K562 (cell line): Measurements from ENCODE around the gene RASIP1. TPM values are rescaled to one million over a fixed set of nuclear protein-coding genes. Genes with fewer than 3 reads are reported as not detected.

Experiments
- FOXA3 ChIP-seq, 2 experiments: fragments of 450-650 bp in 1 of 2; sonication (generic) in 1 of 2; formaldehyde crosslinking; IDR thresholded peaks in 1 of 2; conservative IDR thresholded peaks in 1 of 2; 2 replicates each; pipeline versions ENCODE4 v1.4.0 to v1.8.0; 2020 to 2022; ENCODE audit warnings: mild to moderate bottlenecking in 2 of 2, missing genetic modification reagents in 1 of 2
- FOXJ3 ChIP-seq: sonication (generic); formaldehyde crosslinking; IDR thresholded peaks from 2 replicates; pipeline ENCODE4 v1.4.0; 2020; ENCODE audit warnings: mild to moderate bottlenecking, missing genetic modification reagents
- RCOR1 ChIP-seq, 2 experiments: IDR thresholded peaks; 2 replicates each; pipeline ENCODE4 v1.6.1; 2012; ENCODE audit warnings: low read depth in 2 of 2, low read length in 2 of 2, borderline replicate concordance in 1 of 2, improper control_type of control experiment in 1 of 2
- SMAD2 ChIP-seq: fragments of 150-350 bp; IDR thresholded peaks from 2 replicates; pipeline ENCODE4 v1.6.1; 2014; ENCODE audit warnings: low read depth, mild to moderate bottlenecking, low read length
- TCF7 ChIP-seq: sonication (generic); IDR thresholded peaks from 2 replicates; pipeline ENCODE4 v1.6.1; 2016; ENCODE audit warnings: antibody characterized with exemption, borderline replicate concordance
- TEAD1 ChIP-seq, 2 experiments: fragments of 450-650 bp in 1 of 2; sonication (generic) in 1 of 2; formaldehyde crosslinking; IDR thresholded peaks; 2 replicates each; pipeline versions ENCODE4 v1.4.0 to v1.8.0; 2020 to 2022; ENCODE audit warnings: mild to moderate bottlenecking in 2 of 2, missing genetic modification reagents in 1 of 2
- ZFX ChIP-seq: sonication (generic); formaldehyde crosslinking; IDR thresholded peaks from 2 replicates; pipeline ENCODE4 v1.8.0; 2022; ENCODE audit warnings: mild to moderate bottlenecking, missing genetic modification reagents, moderate library complexity
- polyA plus RNA-seq, 8 experiments: library from polyadenylated mRNA; depleted of rRNA in 4 of 8; stranded (reverse) in 5 of 8; unstranded in 3 of 8; fragments of >200 nt; fragmentation: Nextera tagmentation in 2 of 8; fragmentation: Illumina TruSeq in 1 of 8; extraction: Ambion mirVana in 2 of 8; extraction: Trizol in 1 of 8; gene quantifications; 2 replicates each; pipeline versions ENCODE4 v1.2.1 to v1.2.3, GENCODE V29; 2011 to 2014; ENCODE audit warnings: inconsistent platforms in 1 of 8, missing spikeins in 1 of 8
- total RNA-seq, 7 experiments: library from RNA; depleted of rRNA in 6 of 7; stranded (reverse); fragments of >200 nt in 6 of 7; fragmentation: Illumina TruSeq in 2 of 7; extraction: Trizol in 2 of 7; gene quantifications; 2 replicates each; pipeline versions ENCODE4 v1.2.1 to v1.2.3, GENCODE V29; 2011 to 2021; ENCODE audit warnings: low replicate concordance in 1 of 7
- TF ChIP-seq, protein P1 (sequence below), 2 experiments: fragments of 450-650 bp; formaldehyde crosslinking in 1 of 2; IDR thresholded peaks; 2 replicates each; pipeline versions ENCODE4 v1.4.0 to v1.6.1; 2014 to 2020; ENCODE audit warnings: mild to moderate bottlenecking in 2 of 2, borderline replicate concordance in 1 of 2, low read depth in 1 of 2
- TF ChIP-seq, protein P2 (sequence below): fragments of 250-450 bp; sonication (Bioruptor Pico); IDR thresholded peaks from 2 replicates; pipeline ENCODE4 v1.5.0; 2021
- TF ChIP-seq, protein P3 (sequence below), 2 experiments: IDR thresholded peaks; 2 replicates each; pipeline ENCODE4 v1.6.1; 2012; ENCODE audit warnings: improper control_type of control experiment in 2 of 2, low read depth in 2 of 2, low read length in 2 of 2, borderline replicate concordance in 1 of 2
- TF ChIP-seq, protein P4 (sequence below): conservative IDR thresholded peaks from 2 replicates; pipeline ENCODE4 v1.6.1; 2011; ENCODE audit warnings: low read depth, mild to moderate bottlenecking, low read length; ENCODE audit not compliant: control insufficient read depth

The RASIP1 gene
- total and polyA plus RNA-seq, 9 of the 15 experiments (the other 6 are each of a cell fraction or from before 2014, with no cell fraction given) = 0.20 to 4.7 (median 1.5) TPM

DNA sequence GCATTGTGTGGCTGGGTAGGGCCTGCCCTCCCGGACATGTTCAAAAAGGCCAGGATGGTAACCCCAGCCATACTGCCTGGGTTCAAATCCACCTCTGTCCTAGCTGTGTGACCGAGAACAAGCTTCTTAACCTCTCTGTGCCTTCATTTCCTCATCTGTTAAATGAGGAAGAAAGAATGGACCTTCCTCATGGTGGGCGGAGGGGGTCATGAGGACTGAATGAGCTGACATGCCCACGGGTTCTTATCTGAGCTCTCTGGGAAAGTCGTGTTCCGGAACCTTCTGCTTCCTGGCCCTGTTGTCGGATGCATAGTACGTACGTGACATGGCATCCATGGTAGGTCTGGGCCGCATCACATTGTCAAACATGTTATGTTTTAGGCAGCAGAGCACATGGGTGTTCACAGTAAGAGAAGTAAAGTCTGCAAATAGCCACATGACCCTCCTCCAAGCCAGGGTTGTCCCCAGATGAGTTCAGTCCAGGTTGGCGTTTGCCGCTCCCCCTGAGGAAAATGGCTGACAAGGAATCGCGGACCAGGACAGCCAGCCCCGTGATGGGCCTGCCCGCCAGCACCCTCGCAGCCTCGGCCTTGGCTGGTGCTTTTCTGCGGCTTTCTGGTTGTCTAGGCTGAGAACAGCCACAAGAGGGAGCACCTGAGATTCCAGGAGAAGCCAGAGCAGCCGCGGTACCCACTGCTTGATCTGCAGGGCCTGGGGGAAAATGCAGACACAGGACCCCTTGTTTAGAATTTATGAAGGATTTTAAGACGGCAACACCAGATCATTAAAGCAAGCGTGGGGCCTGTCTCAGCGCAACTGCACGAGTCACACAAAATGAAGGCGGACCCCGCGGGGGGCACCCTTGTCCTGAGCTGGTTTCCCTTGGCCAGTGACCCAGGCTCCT is 65.2 kb downstream of the RASIP1 start (continued):
- TF ChIP-seq, protein P1, sequence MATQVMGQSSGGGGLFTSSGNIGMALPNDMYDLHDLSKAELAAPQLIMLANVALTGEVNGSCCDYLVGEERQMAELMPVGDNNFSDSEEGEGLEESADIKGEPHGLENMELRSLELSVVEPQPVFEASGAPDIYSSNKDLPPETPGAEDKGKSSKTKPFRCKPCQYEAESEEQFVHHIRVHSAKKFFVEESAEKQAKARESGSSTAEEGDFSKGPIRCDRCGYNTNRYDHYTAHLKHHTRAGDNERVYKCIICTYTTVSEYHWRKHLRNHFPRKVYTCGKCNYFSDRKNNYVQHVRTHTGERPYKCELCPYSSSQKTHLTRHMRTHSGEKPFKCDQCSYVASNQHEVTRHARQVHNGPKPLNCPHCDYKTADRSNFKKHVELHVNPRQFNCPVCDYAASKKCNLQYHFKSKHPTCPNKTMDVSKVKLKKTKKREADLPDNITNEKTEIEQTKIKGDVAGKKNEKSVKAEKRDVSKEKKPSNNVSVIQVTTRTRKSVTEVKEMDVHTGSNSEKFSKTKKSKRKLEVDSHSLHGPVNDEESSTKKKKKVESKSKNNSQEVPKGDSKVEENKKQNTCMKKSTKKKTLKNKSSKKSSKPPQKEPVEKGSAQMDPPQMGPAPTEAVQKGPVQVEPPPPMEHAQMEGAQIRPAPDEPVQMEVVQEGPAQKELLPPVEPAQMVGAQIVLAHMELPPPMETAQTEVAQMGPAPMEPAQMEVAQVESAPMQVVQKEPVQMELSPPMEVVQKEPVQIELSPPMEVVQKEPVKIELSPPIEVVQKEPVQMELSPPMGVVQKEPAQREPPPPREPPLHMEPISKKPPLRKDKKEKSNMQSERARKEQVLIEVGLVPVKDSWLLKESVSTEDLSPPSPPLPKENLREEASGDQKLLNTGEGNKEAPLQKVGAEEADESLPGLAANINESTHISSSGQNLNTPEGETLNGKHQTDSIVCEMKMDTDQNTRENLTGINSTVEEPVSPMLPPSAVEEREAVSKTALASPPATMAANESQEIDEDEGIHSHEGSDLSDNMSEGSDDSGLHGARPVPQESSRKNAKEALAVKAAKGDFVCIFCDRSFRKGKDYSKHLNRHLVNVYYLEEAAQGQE (IDR thresholded peaks at IDR 0.05; ENCODE audit: borderline replicate concordance) = peak; percentile 85
- TF ChIP-seq, protein P1 (CRISPR knock-in tag; IDR thresholded peaks at IDR 0.05; ENCODE audit: low read depth) = no peak
- TF ChIP-seq, protein P2, sequence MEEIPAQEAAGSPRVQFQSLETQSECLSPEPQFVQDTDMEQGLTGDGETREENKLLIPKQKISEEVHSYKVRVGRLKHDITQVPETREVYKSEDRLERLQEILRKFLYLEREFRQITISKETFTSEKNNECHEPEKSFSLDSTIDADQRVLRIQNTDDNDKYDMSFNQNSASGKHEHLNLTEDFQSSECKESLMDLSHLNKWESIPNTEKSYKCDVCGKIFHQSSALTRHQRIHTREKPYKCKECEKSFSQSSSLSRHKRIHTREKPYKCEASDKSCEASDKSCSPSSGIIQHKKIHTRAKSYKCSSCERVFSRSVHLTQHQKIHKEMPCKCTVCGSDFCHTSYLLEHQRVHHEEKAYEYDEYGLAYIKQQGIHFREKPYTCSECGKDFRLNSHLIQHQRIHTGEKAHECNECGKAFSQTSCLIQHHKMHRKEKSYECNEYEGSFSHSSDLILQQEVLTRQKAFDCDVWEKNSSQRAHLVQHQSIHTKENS = no peak
- TF ChIP-seq TEAD1 (CRISPR knock-in tag; IDR thresholded peaks at IDR 0.05) (peak in 1 of 2 experiments; percentile 93; a peak in 2 of 4 replicates), TCF7 (no peak), RCOR1 (IDR thresholded peaks at IDR 0.05; ENCODE audit: borderline replicate concordance in 1 of 2, low read depth in 2 of 2, low read length in 2 of 2) (peak in 1 of 2 experiments; percentile 42; a peak in 1 of 4 replicates), FOXJ3 (CRISPR knock-in tag) (no peak), FOXA3 (CRISPR knock-in tag; conservative IDR thresholded peaks at IDR 0.05 in 1 of 2, IDR thresholded peaks at IDR 0.05 in 1 of 2) (0 out of 4 replicates have a peak, but pooled peaks of 1 of the 2 experiments have one; percentile 29), ZFX (peak; percentile 52), SMAD2 (no peak)
- TF ChIP-seq, protein P3, sequence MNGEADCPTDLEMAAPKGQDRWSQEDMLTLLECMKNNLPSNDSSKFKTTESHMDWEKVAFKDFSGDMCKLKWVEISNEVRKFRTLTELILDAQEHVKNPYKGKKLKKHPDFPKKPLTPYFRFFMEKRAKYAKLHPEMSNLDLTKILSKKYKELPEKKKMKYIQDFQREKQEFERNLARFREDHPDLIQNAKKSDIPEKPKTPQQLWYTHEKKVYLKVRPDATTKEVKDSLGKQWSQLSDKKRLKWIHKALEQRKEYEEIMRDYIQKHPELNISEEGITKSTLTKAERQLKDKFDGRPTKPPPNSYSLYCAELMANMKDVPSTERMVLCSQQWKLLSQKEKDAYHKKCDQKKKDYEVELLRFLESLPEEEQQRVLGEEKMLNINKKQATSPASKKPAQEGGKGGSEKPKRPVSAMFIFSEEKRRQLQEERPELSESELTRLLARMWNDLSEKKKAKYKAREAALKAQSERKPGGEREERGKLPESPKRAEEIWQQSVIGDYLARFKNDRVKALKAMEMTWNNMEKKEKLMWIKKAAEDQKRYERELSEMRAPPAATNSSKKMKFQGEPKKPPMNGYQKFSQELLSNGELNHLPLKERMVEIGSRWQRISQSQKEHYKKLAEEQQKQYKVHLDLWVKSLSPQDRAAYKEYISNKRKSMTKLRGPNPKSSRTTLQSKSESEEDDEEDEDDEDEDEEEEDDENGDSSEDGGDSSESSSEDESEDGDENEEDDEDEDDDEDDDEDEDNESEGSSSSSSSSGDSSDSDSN (IDR thresholded peaks at IDR 0.05; ENCODE audit: borderline replicate concordance in 1 of 2, low read depth in 2 of 2, low read length in 2 of 2) = peak; percentile 65 to 86; a peak in 2 of 4 replicates
- TF ChIP-seq, protein P4, sequence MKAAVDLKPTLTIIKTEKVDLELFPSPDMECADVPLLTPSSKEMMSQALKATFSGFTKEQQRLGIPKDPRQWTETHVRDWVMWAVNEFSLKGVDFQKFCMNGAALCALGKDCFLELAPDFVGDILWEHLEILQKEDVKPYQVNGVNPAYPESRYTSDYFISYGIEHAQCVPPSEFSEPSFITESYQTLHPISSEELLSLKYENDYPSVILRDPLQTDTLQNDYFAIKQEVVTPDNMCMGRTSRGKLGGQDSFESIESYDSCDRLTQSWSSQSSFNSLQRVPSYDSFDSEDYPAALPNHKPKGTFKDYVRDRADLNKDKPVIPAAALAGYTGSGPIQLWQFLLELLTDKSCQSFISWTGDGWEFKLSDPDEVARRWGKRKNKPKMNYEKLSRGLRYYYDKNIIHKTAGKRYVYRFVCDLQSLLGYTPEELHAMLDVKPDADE = 0 out of 2 replicates have a peak, but pooled peaks have one; percentile 36
